Neural progenitor cell (in vitro differentiated cells): Measurements from ENCODE around the gene FXYD7.

ENCODE experiments used
- CTCF ChIP-seq: fragments of 200-600 bp; sonication (generic); IDR thresholded peaks from 2 replicates; pipeline ENCODE4 v1.5.1; 2017; ENCODE audit warnings: antibody characterized with exemption, mild to moderate bottlenecking
- EZH2 ChIP-seq: fragments of 200-600 bp; sonication (generic); IDR thresholded peaks from 2 replicates; pipeline ENCODE4 v1.6.1; 2017; ENCODE audit warnings: antibody characterized with exemption, mild to moderate bottlenecking, moderate library complexity
- EZH2phosphoT487 ChIP-seq: fragments of 200-600 bp; sonication (generic); IDR thresholded peaks from 2 replicates; pipeline ENCODE4 v1.6.1; 2017; ENCODE audit warnings: antibody characterized with exemption

GRCh38 chr19:35136977-35137702 lies 5.9 kb upstream of the FXYD7 start:
- TF ChIP-seq CTCF (no peak), EZH2 (no peak), EZH2phosphoT487 (no peak)
